Suprapubic skin (tissue), 4 donors: ENCODE measurements around the gene DUSP21. TPM values are rescaled to one million over a fixed set of nuclear protein-coding genes. Genes with fewer than 3 reads are reported as not detected.
"Not testable (repeated sequence)": the region's sequence is repeated elsewhere in the genome, so short reads cannot be mapped to it uniquely, and the experiment has no call there.

Experiments
- DNase-seq, 2 donors: peaks; one replicate each; pipeline ENCODE4 v3.0.0-alpha.2; 2019; ENCODE audit warnings: low spot score in 2 of 2
- H3K27ac ChIP-seq: fragments of 200-600 bp; sonication (generic); one replicate; pipeline ENCODE4 v1.5.1; 2019
- H3K27me3 ChIP-seq: fragments of 200-600 bp; sonication (generic); one replicate; pipeline ENCODE4 v1.5.1; 2019
- H3K36me3 ChIP-seq: fragments of 200-600 bp; sonication (generic); one replicate; pipeline ENCODE4 v1.5.1; 2019
- H3K4me1 ChIP-seq: fragments of 200-600 bp; sonication (generic); one replicate; pipeline ENCODE4 v1.5.1; 2019
- H3K4me3 ChIP-seq: fragments of 200-600 bp; sonication (generic); one replicate; pipeline ENCODE4 v1.5.1; 2019; ENCODE audit warnings: mild to moderate bottlenecking
- H3K9me3 ChIP-seq: fragments of 200-600 bp; sonication (generic); one replicate; pipeline ENCODE4 v1.5.1; 2019
- CTCF ChIP-seq, 2 donors: fragments of 200-600 bp in 1 of 2; fragments of 450-650 bp in 1 of 2; sonication (generic) in 1 of 2; IDR thresholded peaks; one replicate each; pipeline ENCODE4 v1.5.1; 2016 to 2019; ENCODE audit warnings: antibody characterized with exemption in 2 of 2, mild to moderate bottlenecking in 1 of 2, moderate library complexity in 1 of 2
- EP300 ChIP-seq: sonication (generic); formaldehyde crosslinking; IDR thresholded peaks from one replicate; pipeline ENCODE4 v1.6.1; 2017; ENCODE audit warnings: antibody characterized with exemption
- POLR2A ChIP-seq, 2 donors: fragments of 450-650 bp; IDR thresholded peaks; one replicate each; pipeline ENCODE4 v1.6.1; 2017; ENCODE audit warnings: antibody characterized with exemption in 2 of 2, mild to moderate bottlenecking in 2 of 2, moderate library complexity in 2 of 2
- POLR2AphosphoS5 ChIP-seq, 3 donors: sonication (generic); formaldehyde crosslinking; IDR thresholded peaks; one replicate each; pipeline ENCODE4 v1.6.1; 2017; ENCODE audit warnings: antibody characterized with exemption in 3 of 3
- WGBS: methylation state at CpG from one replicate; pipeline ENCODE4 v1.1.5; 2018; 5-methylcytosine and 5-hydroxymethylcytosine counted together
- total RNA-seq, 4 donors: library from RNA; depleted of rRNA; stranded (reverse); fragments of >200 nt; gene quantifications; one replicate each; pipeline ENCODE4 v1.1.0, GENCODE V29; 2016

Gene DUSP21
- total RNA-seq, 4 donors from 2014 or later = not detected

GRCh38 chrX:44842550-44843317 lies 1.1 kb upstream of the DUSP21 start:
- TF ChIP-seq POLR2A (IDR thresholded peaks at IDR 0.05) = no peak
- TF ChIP-seq CTCF (IDR thresholded peaks at IDR 0.05) = no peak
- no peak for TF ChIP-seq POLR2AphosphoS5 (IDR thresholded peaks at IDR 0.05)
- no peak for TF ChIP-seq EP300
- Histone ChIP-seq H3K4me3 (no peak overlapping the region), H3K4me1 (no peaks in the 10 kb centered on the region), H3K27me3 (no peaks in the 10 kb centered on the region), H3K36me3 (no peaks in the 10 kb centered on the region), H3K9me3 (no peaks in the 10 kb centered on the region), H3K27ac (no peak overlapping the region)
- DNase-seq = no peak
- 91% methylated on average over 10 of the region's 10 CpGs for WGBS

- no peaks in the 10 kb centered on the region for H3K36me3 ChIP-seq
- H3K9me3 ChIP-seq = no peaks in the 10 kb centered on the region
- H3K27ac ChIP-seq = no peak overlapping the region
- DNase-seq = no peak
- TF ChIP-seq EP300 (no peak), POLR2A (IDR thresholded peaks at IDR 0.05) (no peak), CTCF (IDR thresholded peaks at IDR 0.05) (no peak), POLR2AphosphoS5 (IDR thresholded peaks at IDR 0.05) (no peak)
- H3K4me3 ChIP-seq = no peak overlapping the region
- no peaks in the 10 kb centered on the region for H3K27me3 ChIP-seq
- 91% methylated on average over 2 of the region's 2 CpGs for WGBS
- H3K4me1 ChIP-seq = no peaks in the 10 kb centered on the region
Measured at GRCh38 chrX:44843318-44843702, 511 bp upstream of the DUSP21 start.

- Histone ChIP-seq H3K4me1 (no peaks in the 10 kb centered on the region), H3K9me3 (no peaks in the 10 kb centered on the region), H3K27me3 (no peaks in the 10 kb centered on the region), H3K36me3 (no peaks in the 10 kb centered on the region), H3K27ac (no peak overlapping the region), H3K4me3 (no peak overlapping the region)
- DNase-seq = no peak
- TF ChIP-seq CTCF (IDR thresholded peaks at IDR 0.05) = no peak
- no peak for TF ChIP-seq POLR2AphosphoS5 (IDR thresholded peaks at IDR 0.05)
- no peak for TF ChIP-seq EP300
- TF ChIP-seq POLR2A (IDR thresholded peaks at IDR 0.05) = no peak
- WGBS = 96% methylated on average over 26 of the region's 26 CpGs
Measured at GRCh38 chrX:44844204-44844603, 383 bp downstream of the DUSP21 start.

- not testable (repeated sequence) for H3K27ac ChIP-seq
Measured at GRCh38 chrX:44850891-44851290, 7.1 kb downstream of the DUSP21 start.

GRCh38 chrX:44871114-44871645 lies 27.4 kb downstream of the DUSP21 start:
- WGBS = 78% methylated on average over 16 of the region's 16 CpGs
- no peaks in the 10 kb centered on the region for H3K4me1 ChIP-seq
- TF ChIP-seq POLR2A (IDR thresholded peaks at IDR 0.05) (no peak), POLR2AphosphoS5 (IDR thresholded peaks at IDR 0.05) (no peak), CTCF (IDR thresholded peaks at IDR 0.05) (no peak), EP300 (no peak)
- H3K4me3 ChIP-seq = peak overlapping the region; percentile 79
- H3K27ac ChIP-seq = no peak overlapping the region
- no peaks in the 10 kb centered on the region for H3K27me3 ChIP-seq
- H3K9me3 ChIP-seq = no peaks in the 10 kb centered on the region
- no peaks in the 10 kb centered on the region for H3K36me3 ChIP-seq
- DNase-seq = no peak

More at GRCh38 chrX:44850891-44851290, 7.1 kb downstream of the DUSP21 start:
- WGBS = 81% methylated on average over 6 of the region's 6 CpGs
- not testable (repeated sequence) for H3K4me1 ChIP-seq, H3K36me3 ChIP-seq, H3K4me3 ChIP-seq, H3K27me3 ChIP-seq, H3K9me3 ChIP-seq, DNase-seq
